HFFc6 (cell line): ENCODE data around the gene FKBP15. TPM values are rescaled to one million over a fixed set of nuclear protein-coding genes. Genes with fewer than 3 reads are reported as not detected.

Experiments used
- DNase-seq: peaks from one replicate; pipeline ENCODE4 v3.0.0-alpha.2; 2018
- H3K27ac Mint-ChIP-seq: 2 replicates; pipeline ENCODE4 v1.8.0; 2020; ENCODE audit warnings: mild to moderate bottlenecking, mixed read lengths
- H3K27me3 Mint-ChIP-seq: 2 replicates; pipeline ENCODE4 v1.8.0; 2021; ENCODE audit warnings: mild to moderate bottlenecking, moderate library complexity, mixed read lengths; ENCODE audit not compliant: insufficient read depth
- H3K36me3 Mint-ChIP-seq: 2 replicates; pipeline ENCODE4 v1.8.0; 2021; ENCODE audit warnings: low read depth, mixed read lengths
- H3K4me1 Mint-ChIP-seq: 2 replicates; pipeline ENCODE4 v1.8.0; 2020; ENCODE audit warnings: low read depth, mixed read lengths
- H3K4me3 Mint-ChIP-seq: 2 replicates; pipeline ENCODE4 v1.8.0; 2020; ENCODE audit warnings: mild to moderate bottlenecking, moderate library complexity, mixed read lengths
- H3K9me3 Mint-ChIP-seq: 2 replicates; pipeline ENCODE4 v1.8.0; 2020; ENCODE audit warnings: mild to moderate bottlenecking, mixed read lengths
- CTCF ChIP-seq: fragments of 200-600 bp; sonication (generic); IDR thresholded peaks from 2 replicates; pipeline ENCODE4 v1.5.0; 2021; ENCODE audit warnings: antibody characterized with exemption, mild to moderate bottlenecking
- total RNA-seq, 6 experiments: library from RNA; stranded (reverse); fragmentation: NEBNext Ultra II Directional; extraction: Animal tissue kit (Norgen Biotek cat#: 25700); gene quantifications; 2 replicates in 1 of 6; 3 replicates in 5 of 6; pipeline ENCODE4 v1.2.3, GENCODE V29; 2021

The FKBP15 gene
- total RNA-seq, 6 experiments from 2014 or later: 25.2 to 29.8 (median 28.0) TPM

GRCh38 chr9:113231701-113232100 lies 10.6 kb upstream of the FKBP15 start:
- 0 out of 2 replicates have a peak, but pooled peaks cover 5% of the 10 kb centered on the region for H3K36me3 Mint-ChIP-seq
- H3K9me3 Mint-ChIP-seq: no peaks in the 10 kb centered on the region
- no peak overlapping the region for H3K4me3 Mint-ChIP-seq
- DNase-seq: no peak
- peaks cover 21% of the 10 kb centered on the region for H3K4me1 Mint-ChIP-seq
- no peak for TF ChIP-seq CTCF
- no peaks in the 10 kb centered on the region for H3K27me3 Mint-ChIP-seq
- no peak overlapping the region for H3K27ac Mint-ChIP-seq

- Mint-ChIP-seq H3K36me3 (peaks cover 11% of the 10 kb centered on the region; the same call in 1 of the 2 replicates), H3K27ac (no peak overlapping the region), H3K9me3 (no peaks in the 10 kb centered on the region), H3K4me3 (no peak overlapping the region), H3K27me3 (no peaks in the 10 kb centered on the region), H3K4me1 (peaks cover 53% of the 10 kb centered on the region)
- no peak for DNase-seq
- TF ChIP-seq CTCF: no peak
Measured at GRCh38 chr9:113228130-113228665, 7.1 kb upstream of the FKBP15 start.

- H3K4me1 Mint-ChIP-seq: peaks cover 57% of the 10 kb centered on the region
- H3K27me3 Mint-ChIP-seq: no peaks in the 10 kb centered on the region
- TF ChIP-seq CTCF: no peak
- no peak overlapping the region for H3K27ac Mint-ChIP-seq
- no peaks in the 10 kb centered on the region for H3K9me3 Mint-ChIP-seq
- DNase-seq: no peak
- H3K36me3 Mint-ChIP-seq: peaks cover 11% of the 10 kb centered on the region; the same call in 1 of the 2 replicates
- no peak overlapping the region for H3K4me3 Mint-ChIP-seq
Measured at GRCh38 chr9:113227436-113227835, 6.4 kb upstream of the FKBP15 start.

GRCh38 chr9:113223963-113224362 lies 2.9 kb upstream of the FKBP15 start:
- peak; percentile 81 for DNase-seq
- Mint-ChIP-seq H3K27me3 (no peaks in the 10 kb centered on the region; the same call in 1 of the 2 replicates), H3K4me3 (peak overlapping the region; percentile 99; the same call in 1 of the 2 replicates), H3K4me1 (peaks cover 80% of the 10 kb centered on the region), H3K27ac (no peak overlapping the region; the same call in 1 of the 2 replicates), H3K9me3 (no peaks in the 10 kb centered on the region), H3K36me3 (peaks cover 16% of the 10 kb centered on the region; the same call in 1 of the 2 replicates)
- no peak for TF ChIP-seq CTCF

- no peak for TF ChIP-seq CTCF
- no peak for DNase-seq
- no peaks in the 10 kb centered on the region for H3K9me3 Mint-ChIP-seq
- H3K36me3 Mint-ChIP-seq: peaks cover 12% of the 10 kb centered on the region; the same call in 1 of the 2 replicates
- no peaks in the 10 kb centered on the region; the same call in 1 of the 2 replicates for H3K27me3 Mint-ChIP-seq
- H3K27ac Mint-ChIP-seq: peak overlapping the region; percentile 81
- peak overlapping the region; percentile 99 for H3K4me3 Mint-ChIP-seq
- peaks cover 77% of the 10 kb centered on the region for H3K4me1 Mint-ChIP-seq
Measured at GRCh38 chr9:113222482-113222841, 1.4 kb upstream of the FKBP15 start.
